IPS-20b (cell line): ENCODE results near the gene PDPK1.
"Not testable (repeated sequence)": the region's sequence is repeated elsewhere in the genome, so short reads cannot be mapped to it uniquely, and the experiment has no call there.

ENCODE experiments used
- H3K27ac ChIP-seq: one replicate; pipeline ENCODE4 v1.5.1; 2013; ENCODE audit warnings: low read length
- H3K27me3 ChIP-seq: 2 replicates; pipeline ENCODE4 v1.6.1; 2013; ENCODE audit warnings: mild to moderate bottlenecking, low read length, inconsistent platforms; ENCODE audit not compliant: insufficient read depth
- H3K36me3 ChIP-seq: 2 replicates; pipeline ENCODE4 v1.6.1; 2013; ENCODE audit warnings: low read depth, mild to moderate bottlenecking, inconsistent platforms, low read length, moderate library complexity; ENCODE audit not compliant: insufficient read depth
- H3K4me1 ChIP-seq: 2 replicates; pipeline ENCODE4 v1.6.1; 2013; ENCODE audit warnings: mild to moderate bottlenecking, control low read depth, inconsistent platforms, low read length, moderate library complexity; ENCODE audit not compliant: insufficient read depth
- H3K4me3 ChIP-seq: 2 replicates; pipeline ENCODE4 v1.5.1; 2013; ENCODE audit warnings: mild to moderate bottlenecking, low read length, inconsistent platforms
- H3K9ac ChIP-seq: 2 replicates; pipeline ENCODE4 v1.6.1; 2013; ENCODE audit warnings: low read depth, mild to moderate bottlenecking, inconsistent platforms, low read length, moderate library complexity
- H3K9me3 ChIP-seq: 2 replicates; pipeline ENCODE4 v1.6.1; 2013; ENCODE audit warnings: mild to moderate bottlenecking, low read depth, low read length, inconsistent platforms; ENCODE audit not compliant: insufficient read depth

PDPK1 gene

DNA sequence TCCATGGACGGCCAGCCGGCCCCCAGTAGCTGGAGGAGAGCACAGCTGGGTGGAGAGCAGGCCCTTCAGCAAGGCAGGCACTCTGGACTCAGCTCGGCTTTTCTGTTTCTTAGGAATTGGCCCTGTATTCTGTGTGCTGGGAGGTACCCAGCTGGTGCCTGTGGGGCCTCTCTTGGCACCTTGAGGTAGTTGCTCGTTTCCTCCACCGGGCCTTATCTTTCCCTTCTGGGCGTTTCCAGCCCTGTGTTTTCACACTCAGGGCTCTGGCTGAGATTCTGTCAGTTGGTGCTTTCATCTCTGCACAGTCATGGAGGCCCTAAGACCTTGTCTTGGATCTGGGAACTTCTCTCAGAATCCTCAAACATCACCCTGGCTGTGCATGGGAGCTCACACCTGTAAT, 29.7 kb downstream of the PDPK1 start:
- not testable (repeated sequence) for H3K4me3 ChIP-seq, H3K27ac ChIP-seq, H3K9me3 ChIP-seq, H3K9ac ChIP-seq, H3K4me1 ChIP-seq, H3K27me3 ChIP-seq, H3K36me3 ChIP-seq

DNA sequence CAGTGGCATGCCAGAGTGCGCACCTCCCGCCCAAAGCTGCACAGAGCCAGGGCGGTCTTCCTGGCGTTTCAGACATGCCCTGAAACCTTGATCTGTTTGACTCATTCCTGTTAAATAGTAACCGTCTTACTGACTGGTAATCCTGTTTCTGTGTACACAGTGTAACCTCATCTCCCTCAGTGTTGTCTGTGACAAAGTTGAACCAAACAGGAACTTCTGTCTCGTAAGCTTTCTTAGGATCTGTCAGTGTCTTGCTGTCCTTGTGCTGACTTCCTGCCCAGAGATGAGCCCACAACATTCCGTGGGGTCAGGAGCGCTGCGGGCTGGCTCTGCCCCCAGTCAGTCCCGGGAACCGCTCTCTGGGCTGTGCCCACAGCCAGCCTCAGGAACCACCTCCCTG, 30.8 kb downstream of the PDPK1 start:
- H3K4me1 ChIP-seq, H3K27me3 ChIP-seq, H3K9ac ChIP-seq, H3K9me3 ChIP-seq, H3K4me3 ChIP-seq, H3K27ac ChIP-seq, H3K36me3 ChIP-seq: not testable (repeated sequence)

DNA sequence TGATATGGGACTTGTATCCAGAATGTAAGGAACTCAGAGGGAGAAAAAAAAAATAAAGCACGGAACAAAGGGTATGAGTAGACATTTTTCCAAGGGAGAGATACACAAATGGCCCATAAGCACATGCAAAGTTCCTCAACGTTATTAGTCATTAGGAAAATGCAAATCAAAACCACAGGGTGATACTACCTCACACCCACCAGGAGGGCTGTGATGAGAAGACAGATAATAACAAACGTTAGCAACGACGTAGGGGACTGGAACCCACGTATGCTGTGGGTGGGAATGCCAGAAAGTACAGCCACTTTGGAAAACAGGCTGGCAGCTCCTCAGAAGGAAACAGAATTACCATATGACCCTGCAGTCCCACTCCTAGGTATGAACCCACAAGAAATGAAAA, 34.9 kb downstream of the PDPK1 start:
- not testable (repeated sequence) for H3K9me3 ChIP-seq, H3K9ac ChIP-seq, H3K27ac ChIP-seq, H3K4me3 ChIP-seq, H3K36me3 ChIP-seq, H3K27me3 ChIP-seq, H3K4me1 ChIP-seq

DNA sequence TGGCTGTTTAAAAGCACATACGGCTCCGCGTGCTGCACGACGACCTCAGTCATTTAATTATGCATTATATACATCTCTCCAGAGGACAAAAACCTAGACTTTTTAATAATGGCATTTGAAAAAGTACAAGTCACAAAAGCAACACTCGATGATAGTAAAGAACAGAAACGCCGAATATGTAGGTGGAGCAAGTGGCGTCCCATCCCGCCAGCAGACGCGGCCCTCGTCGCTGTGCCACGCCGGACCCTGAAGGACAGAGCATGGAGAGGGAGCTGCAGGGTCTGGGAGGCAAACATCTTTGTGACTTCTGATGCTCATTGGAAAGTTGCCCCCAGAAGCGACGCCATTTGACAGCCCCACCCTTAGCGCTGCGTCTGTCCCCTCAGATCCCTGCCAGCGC, 38.0 kb downstream of the PDPK1 start:
- H3K9ac ChIP-seq, H3K36me3 ChIP-seq, H3K27me3 ChIP-seq, H3K9me3 ChIP-seq, H3K4me3 ChIP-seq, H3K4me1 ChIP-seq, H3K27ac ChIP-seq: not testable (repeated sequence)

DNA sequence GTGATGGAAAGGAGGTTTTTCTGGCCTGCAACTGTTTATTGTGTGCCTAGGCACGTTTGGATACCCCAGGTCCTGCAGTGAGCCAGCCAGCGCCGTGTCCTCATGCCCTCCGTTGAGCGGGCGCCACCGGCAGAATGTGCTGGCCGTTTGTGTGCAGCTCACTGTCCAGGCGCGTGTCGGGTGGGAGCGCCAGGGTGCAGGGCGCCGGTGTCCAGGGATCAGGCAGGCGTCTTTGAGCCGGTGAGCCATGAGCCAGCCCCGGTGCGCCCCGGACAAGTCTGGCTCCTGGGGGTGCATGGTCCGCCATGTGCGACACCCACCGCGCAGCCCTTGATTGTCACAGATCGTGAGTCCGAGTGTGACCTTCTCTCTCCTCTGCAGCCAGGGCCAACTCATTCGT, 39.2 kb downstream of the PDPK1 start:
- not testable (repeated sequence) for H3K9me3 ChIP-seq, H3K9ac ChIP-seq, H3K27me3 ChIP-seq, H3K4me3 ChIP-seq, H3K27ac ChIP-seq, H3K36me3 ChIP-seq, H3K4me1 ChIP-seq

DNA sequence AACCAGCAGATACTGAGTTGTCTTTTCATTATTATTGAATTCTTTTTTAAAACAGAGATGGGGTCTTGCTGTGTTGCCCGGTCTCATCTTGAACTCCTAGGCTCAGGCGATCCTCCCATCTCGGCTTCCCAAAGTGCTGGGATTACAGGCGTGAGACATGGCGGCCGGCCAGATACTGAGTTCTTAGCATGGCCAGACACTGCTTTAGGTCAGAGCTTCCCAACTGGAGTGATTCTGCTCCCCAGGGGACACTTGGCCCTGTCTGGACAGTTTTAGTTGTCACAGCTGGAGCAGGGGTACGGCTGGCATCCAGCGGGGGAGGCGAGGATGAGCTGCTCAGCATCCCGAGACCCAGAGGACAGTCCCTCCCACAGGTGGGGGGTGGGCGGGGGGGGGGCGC, 41.1 kb downstream of the PDPK1 start:
- H3K27ac ChIP-seq, H3K9ac ChIP-seq, H3K27me3 ChIP-seq, H3K9me3 ChIP-seq, H3K36me3 ChIP-seq, H3K4me3 ChIP-seq, H3K4me1 ChIP-seq: not testable (repeated sequence)

DNA sequence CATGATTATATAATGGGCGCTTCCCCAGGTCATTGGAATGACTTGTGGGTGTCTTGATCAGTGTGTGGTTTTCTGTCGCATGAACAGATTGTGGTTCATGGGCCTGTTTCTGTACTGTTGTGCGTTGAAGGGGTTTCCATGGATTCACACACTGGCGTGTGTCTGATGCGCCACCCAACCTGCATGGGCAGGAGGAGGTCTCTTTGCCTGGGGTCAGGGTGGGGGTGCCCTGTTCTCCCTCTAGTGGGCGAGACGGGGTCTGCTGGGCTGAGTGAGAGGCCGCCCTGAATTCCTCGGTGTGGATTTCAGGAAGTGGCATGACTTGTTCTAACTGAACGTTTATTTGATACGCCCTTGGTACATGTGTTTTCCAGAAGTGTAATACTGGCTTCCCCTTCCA, 42.3 kb downstream of the PDPK1 start:
- H3K4me1 ChIP-seq, H3K27ac ChIP-seq, H3K4me3 ChIP-seq, H3K9me3 ChIP-seq, H3K9ac ChIP-seq, H3K27me3 ChIP-seq, H3K36me3 ChIP-seq: not testable (repeated sequence)

DNA sequence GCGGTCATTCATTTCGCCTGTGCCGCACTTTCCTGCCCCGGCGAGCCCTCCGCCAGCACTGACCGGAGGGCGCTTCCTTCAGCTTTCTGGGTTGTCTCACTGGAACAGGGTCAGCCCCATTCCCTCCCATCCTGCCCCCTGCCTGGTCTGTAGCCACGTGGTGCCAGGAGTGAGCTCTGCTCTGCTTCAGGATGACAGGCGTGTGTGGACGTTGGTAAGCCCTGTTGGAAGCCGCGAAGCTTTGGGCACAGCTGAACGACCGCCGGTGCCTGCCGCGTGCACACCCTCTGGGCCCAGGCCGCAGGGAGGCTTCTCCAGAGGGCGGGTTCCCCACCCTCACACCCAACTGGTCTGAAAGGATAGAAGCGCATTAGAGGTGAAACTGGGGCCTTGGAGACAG, 43.0 kb downstream of the PDPK1 start:
- not testable (repeated sequence) for H3K4me3 ChIP-seq, H3K9me3 ChIP-seq, H3K4me1 ChIP-seq, H3K9ac ChIP-seq, H3K36me3 ChIP-seq, H3K27me3 ChIP-seq, H3K27ac ChIP-seq

DNA sequence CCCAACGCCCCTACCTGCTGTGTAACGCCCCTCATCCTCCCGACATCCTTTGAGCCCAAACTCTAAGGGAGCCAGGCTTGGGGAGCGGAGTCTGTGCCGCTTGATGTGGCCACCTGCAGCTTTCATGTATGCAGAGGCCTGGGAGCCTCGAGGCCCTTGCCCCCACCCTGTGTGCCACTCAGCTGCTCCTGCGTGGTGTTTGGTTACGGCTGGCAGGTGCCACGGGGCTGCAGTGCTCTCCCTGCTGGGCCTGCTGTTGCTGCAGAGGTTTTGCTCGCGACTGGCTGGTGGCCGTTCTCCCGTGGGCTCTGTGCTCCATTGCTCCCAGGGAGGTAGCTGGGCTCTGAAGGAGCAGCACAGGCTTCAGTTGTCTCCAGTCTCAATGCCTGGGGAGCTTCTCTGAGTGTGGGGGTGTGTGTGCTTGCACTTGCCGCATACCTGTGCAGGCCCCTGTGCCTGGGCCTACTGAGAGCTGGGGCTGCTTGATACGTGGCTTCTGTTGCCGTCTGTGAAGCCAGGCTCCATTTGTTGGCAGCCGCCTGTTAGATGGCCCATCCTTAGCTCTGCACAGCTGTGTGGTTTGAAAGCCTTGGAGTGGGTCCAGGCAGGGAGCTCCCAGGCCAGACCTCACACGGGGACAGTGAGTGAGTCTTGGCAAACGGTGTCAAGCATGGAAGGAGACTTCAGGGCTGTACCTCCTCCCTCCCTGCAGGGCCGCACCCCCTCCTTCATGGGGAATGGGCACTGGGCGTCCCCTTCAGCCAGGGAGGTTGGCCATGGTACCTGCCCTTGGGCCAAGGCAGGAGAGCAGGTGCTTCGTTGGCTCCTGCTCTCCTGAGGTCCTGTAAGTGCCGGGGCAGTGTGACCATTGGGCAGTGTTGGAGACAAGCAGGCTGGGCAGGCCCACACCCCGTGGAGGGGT, 47.2 kb downstream of the PDPK1 start:
- no peak overlapping the region for H3K9ac ChIP-seq
- no peaks in the 10 kb centered on the region for H3K9me3 ChIP-seq
- H3K4me3 ChIP-seq, result no peak overlapping the region

DNA sequence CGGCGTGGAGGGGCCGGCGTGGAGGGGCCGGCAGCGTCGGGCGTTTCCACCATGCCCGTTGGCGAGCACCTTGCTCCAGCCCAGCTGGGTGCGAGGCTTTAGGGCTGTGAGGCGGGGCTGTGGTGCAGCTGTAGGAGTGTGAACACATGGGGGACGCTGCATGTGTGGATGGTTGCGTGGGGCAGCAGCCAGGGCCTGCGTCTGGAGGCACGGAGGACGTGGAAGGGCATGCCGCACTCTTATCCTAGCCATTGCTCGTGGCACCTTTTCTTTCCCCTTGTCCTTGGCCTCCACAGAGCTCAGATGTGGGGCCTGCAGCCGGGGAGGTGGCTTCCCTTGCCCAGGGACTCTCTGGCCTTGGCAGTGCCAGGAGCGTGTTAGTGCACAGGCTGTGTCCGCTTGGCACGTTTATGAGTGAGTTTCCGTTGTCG, 47.8 kb downstream of the PDPK1 start:
- no peak overlapping the region for H3K27ac ChIP-seq
- H3K4me3 ChIP-seq, result no peak overlapping the region
- peaks cover 38% of the 10 kb centered on the region for H3K36me3 ChIP-seq
- H3K9ac ChIP-seq, result no peak overlapping the region
- H3K4me1 ChIP-seq, result no peaks in the 10 kb centered on the region
- H3K9me3 ChIP-seq, result no peaks in the 10 kb centered on the region
- H3K27me3 ChIP-seq, result no peaks in the 10 kb centered on the region

More for the DNA sequence above, 47.2 kb downstream of the PDPK1 start:
- H3K27me3 ChIP-seq, result no peaks in the 10 kb centered on the region
- H3K4me1 ChIP-seq, result no peaks in the 10 kb centered on the region
- peaks cover 33% of the 10 kb centered on the region for H3K36me3 ChIP-seq
- no peak overlapping the region for H3K27ac ChIP-seq

DNA sequence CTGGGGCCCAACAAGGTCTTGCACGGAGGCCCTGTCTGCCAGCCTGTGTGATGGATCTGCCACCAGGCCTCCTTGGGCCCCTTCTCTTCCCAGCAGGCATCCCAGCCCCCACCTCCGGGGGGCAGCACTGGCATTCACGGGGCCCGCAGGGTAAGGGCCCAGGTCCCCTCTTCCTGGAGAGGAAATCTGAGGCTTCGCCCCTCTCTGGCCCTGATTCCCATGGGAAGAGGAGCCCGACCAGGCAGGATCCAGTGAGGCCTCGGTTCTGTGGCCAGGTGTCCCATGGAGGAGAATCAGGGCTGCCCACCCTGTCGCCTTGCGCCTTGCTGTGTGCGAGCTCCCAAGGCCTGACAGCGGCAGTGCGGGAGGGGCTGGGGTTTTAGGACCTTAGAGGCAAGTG, 48.4 kb downstream of the PDPK1 start:
- Histone ChIP-seq H3K36me3 (peaks cover 38% of the 10 kb centered on the region), H3K9ac (no peak overlapping the region), H3K27ac (no peak overlapping the region), H3K4me3 (no peak overlapping the region), H3K4me1 (no peaks in the 10 kb centered on the region), H3K9me3 (no peaks in the 10 kb centered on the region), H3K27me3 (no peaks in the 10 kb centered on the region)

DNA sequence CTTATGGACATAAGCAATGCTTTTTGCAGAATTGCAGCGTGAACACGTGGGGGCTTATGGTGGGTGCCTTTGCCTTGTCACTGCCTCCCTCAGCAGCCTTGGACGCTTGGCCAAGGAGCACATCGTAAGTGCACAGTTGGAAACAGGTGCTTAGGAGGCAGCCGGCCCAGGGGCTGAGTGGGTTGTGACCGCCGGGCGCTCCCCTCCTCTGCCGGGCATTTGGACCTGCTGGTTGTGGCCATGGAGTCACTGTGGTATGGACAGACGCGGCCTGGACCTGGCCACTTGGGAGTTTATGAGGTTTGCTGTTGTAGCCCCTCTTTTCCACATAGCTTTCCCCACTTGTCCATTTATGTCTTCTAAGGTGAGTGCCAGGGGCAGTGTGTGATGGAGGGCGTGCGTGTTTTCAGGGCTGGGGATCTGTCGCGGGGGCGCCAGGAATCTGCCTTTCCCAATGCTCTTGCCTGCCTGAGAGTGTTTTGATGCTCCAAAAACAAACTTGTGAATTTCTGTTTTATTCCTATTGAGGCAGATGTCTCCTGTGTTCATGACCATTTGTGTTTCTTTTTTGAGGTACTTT, 49.2 kb downstream of the PDPK1 start:
- Histone ChIP-seq H3K9me3 (no peaks in the 10 kb centered on the region), H3K27ac (no peak overlapping the region), H3K27me3 (no peaks in the 10 kb centered on the region)

More for the DNA sequence above, 49.2 kb downstream of the PDPK1 start:
- Histone ChIP-seq H3K4me3 (no peak overlapping the region), H3K36me3 (peaks cover 38% of the 10 kb centered on the region), H3K4me1 (no peaks in the 10 kb centered on the region), H3K9ac (no peak overlapping the region)
